Left lung (tissue), 10 donors: Measurements from ENCODE around the gene TMEM182. TPM values are rescaled to one million over a fixed set of nuclear protein-coding genes. Genes with fewer than 3 reads are reported as not detected.

Experiments
- ATAC-seq: fragments of 200-7000 bp; cut with Tn5 transposase; one replicate; pipeline ENCODE4 v1.9.1; 2020; ENCODE audit warnings: moderate library complexity
- DNase-seq, 4 donors: peaks; one replicate each; pipeline ENCODE4 v3.0.0-alpha.2; 2013 to 2020
- H3K27ac ChIP-seq, 2 donors: fragments of 200-600 bp; sonication (generic) in 1 of 2; one replicate each; pipeline versions ENCODE4 v1.5.0 to v1.8.0; 2020 to 2021
- H3K27me3 ChIP-seq, 2 donors: fragments of 200-600 bp; sonication (generic) in 1 of 2; one replicate each; pipeline versions ENCODE4 v1.5.0 to v1.8.0; 2020 to 2021
- H3K36me3 ChIP-seq, 2 donors: fragments of 200-600 bp; sonication (generic) in 1 of 2; one replicate each; pipeline versions ENCODE4 v1.5.0 to v1.8.0; 2020 to 2021
- H3K4me1 ChIP-seq, 2 donors: fragments of 200-600 bp; one replicate each; pipeline ENCODE4 v1.8.0; 2021
- H3K4me3 ChIP-seq, 2 donors: fragments of 200-600 bp; sonication (generic) in 1 of 2; one replicate each; pipeline versions ENCODE4 v1.5.0 to v1.8.0; 2020 to 2021; ENCODE audit warnings: mild to moderate bottlenecking in 1 of 2
- H3K9me3 ChIP-seq, 2 donors: fragments of 200-600 bp; sonication (generic) in 1 of 2; one replicate each; pipeline versions ENCODE4 v1.5.0 to v1.8.0; 2020 to 2021
- intact Hi-C, 2 donors: fragments of 100-400 bp; cut with DNase I; formaldehyde crosslinking; loops; one replicate each; pipeline versions ENCODE4 v1.11.2 to v1.14.2; 2022
- polyA plus RNA-seq, 6 donors: library from polyadenylated mRNA; unstranded; fragments of 120-200 nt; gene quantifications; one replicate each; pipeline ENCODE4 v1.2.1, GENCODE V29; 2013; ENCODE audit not compliant: insufficient read length in 6 of 6
- total RNA-seq, 2 donors: library from RNA; stranded (reverse); fragmentation: NEBNext Ultra II Directional; extraction: Animal tissue kit (Norgen Biotek cat#: 25700); gene quantifications; one replicate each; pipeline ENCODE4 v1.2.1, GENCODE V29; 2021
- TF ChIP-seq, protein P1 (sequence below), 2 donors: fragments of 200-600 bp; sonication (generic) in 1 of 2; IDR thresholded peaks; one replicate each; pipeline versions ENCODE4 v1.5.0 to v1.8.0; 2021; ENCODE audit warnings: antibody characterized with exemption in 2 of 2
- donor health status: DM: no; HTN: yes; CAD: no.
- donor health status: DM: no; HTN: no; CAD: no.

The TMEM182 gene
- total and polyA plus RNA-seq, 8 donors = 3.4 to 10.9 (median 8.6) TPM

DNA sequence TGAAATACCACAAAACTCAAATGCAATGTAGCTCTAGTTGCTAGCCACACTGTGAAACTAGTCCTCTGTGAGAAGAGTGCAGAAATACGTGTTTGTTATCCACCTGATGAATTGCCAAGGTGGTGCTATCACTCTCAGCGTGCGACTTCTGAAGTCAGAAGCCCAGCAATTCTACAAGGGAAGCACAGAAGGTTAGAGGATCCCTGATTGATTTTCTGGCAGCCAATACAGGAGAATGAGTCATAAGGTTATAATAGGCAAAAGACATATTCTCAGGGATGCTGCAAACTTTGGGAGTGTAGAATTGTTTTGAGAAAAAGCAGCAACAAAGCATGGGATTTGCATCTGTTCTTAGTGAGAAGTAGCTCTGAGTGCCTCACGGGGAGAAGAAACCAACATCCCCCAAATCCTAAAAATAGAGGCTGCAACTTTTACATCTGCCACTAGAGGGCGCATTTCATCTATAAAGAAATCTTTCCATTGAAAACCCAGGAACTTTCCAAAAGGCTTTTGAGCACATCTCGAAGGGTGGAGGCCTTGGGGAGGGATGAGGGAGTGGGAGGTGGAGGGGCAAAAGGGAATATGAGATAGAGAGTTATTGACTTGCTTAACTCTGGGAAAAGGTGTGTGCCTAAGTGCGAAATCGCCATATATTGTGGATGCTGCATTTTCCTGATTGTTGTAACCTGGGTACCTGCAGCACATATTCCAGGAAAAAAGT is 78.0 kb downstream of the TMEM182 start:
- H3K9me3 ChIP-seq = no peaks in the 10 kb centered on the region
- H3K4me3 ChIP-seq = no peak overlapping the region
- no peaks in the 10 kb centered on the region for H3K27me3 ChIP-seq
- no peak overlapping the region for H3K27ac ChIP-seq
- intact Hi-C loops = no loop called here
- DNase-seq (peak in 1 of 4 donors; percentile 37), ATAC-seq (no peak)
- TF ChIP-seq, protein P1, sequence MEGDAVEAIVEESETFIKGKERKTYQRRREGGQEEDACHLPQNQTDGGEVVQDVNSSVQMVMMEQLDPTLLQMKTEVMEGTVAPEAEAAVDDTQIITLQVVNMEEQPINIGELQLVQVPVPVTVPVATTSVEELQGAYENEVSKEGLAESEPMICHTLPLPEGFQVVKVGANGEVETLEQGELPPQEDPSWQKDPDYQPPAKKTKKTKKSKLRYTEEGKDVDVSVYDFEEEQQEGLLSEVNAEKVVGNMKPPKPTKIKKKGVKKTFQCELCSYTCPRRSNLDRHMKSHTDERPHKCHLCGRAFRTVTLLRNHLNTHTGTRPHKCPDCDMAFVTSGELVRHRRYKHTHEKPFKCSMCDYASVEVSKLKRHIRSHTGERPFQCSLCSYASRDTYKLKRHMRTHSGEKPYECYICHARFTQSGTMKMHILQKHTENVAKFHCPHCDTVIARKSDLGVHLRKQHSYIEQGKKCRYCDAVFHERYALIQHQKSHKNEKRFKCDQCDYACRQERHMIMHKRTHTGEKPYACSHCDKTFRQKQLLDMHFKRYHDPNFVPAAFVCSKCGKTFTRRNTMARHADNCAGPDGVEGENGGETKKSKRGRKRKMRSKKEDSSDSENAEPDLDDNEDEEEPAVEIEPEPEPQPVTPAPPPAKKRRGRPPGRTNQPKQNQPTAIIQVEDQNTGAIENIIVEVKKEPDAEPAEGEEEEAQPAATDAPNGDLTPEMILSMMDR (IDR thresholded peaks at IDR 0.05) = peak; percentile 76 to 85
- no peaks in the 10 kb centered on the region for H3K36me3 ChIP-seq
- peaks cover 0 to 5% of the 10 kb centered on the region in 2 donors for H3K4me1 ChIP-seq

DNA sequence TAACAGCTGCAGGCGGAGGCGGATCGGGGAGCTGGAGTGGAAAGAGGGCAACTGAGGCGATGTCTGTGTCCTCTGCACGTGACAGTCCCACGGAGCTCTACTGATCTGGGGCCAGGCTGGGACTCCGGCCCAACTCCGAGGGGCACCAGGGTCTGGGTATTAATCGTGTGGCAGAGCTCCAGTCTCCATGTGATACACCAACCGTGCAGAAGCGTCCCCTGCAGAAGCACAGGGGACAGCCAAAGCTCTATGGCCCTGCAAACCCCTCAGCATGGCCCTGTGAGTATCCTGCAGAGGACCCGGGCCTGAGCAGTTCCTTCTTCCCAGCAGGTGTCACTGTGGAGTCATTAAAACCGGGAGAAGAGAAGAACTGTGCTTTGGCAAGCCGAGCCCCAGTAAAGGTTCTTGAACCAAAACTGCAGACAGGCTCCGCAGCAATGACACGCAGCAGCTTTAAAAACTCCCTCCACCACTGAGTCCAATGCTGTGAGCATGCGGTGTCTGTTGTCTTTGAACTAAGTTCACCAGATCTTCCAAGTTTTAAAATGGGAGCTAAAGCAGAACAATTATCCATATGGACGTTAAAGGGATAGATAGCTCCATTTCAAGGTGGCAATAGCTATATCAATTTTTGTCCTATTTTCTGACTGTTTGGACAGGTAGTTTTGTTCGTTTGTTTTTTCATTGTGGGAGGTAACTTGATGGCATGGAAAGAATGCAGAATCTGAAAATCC is 79.4 kb downstream of the TMEM182 start:
- ATAC-seq (peak; percentile 75), DNase-seq (peak in 3 of 4 donors; percentile 37 to 64 (median 40))
- Histone ChIP-seq H3K9me3 (no peaks in the 10 kb centered on the region), H3K27ac (no peak overlapping the region), H3K4me1 (peaks cover 0 to 5% of the 10 kb centered on the region in 2 donors), H3K36me3 (no peaks in the 10 kb centered on the region), H3K4me3 (no peak overlapping the region), H3K27me3 (no peaks in the 10 kb centered on the region)
- intact Hi-C loops = no loop called here
- TF ChIP-seq, protein P1 (IDR thresholded peaks at IDR 0.05) = peak; percentile 48 to 58

DNA sequence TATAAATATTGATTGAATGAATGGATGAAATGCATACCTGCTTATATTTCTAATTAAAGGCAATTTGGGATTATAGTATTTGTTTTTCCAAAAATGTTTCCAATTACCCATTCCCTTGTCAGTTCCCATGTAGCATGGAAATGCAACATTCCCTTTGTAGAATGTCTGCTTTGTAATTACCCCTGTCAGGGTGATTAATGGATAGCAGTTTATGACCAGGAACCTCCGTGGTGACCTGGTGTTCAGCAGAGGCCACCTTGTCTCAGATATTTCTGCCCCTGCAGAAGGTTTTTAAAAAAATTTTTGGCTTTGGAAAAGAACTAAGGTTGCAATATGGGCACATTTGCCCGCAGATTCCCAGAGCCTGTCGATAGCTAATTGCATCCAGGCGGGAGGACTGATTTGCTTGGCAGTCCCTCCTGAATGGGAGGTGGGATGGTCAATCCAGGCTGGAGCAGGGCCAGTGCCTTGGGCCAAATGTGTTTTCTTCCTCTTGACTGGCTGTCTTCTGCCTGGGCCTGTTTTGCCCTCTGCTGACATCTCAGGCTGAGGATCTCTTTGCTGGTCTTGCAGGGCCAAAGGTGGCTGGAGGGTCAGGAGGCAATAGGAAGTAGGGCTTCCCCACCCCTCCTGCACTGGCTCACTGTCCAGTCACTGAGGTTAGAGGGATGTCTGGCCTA is 82.1 kb downstream of the TMEM182 start:
- H3K27me3 ChIP-seq = no peaks in the 10 kb centered on the region
- no peak for DNase-seq
- intact Hi-C loops = no loop called here

DNA sequence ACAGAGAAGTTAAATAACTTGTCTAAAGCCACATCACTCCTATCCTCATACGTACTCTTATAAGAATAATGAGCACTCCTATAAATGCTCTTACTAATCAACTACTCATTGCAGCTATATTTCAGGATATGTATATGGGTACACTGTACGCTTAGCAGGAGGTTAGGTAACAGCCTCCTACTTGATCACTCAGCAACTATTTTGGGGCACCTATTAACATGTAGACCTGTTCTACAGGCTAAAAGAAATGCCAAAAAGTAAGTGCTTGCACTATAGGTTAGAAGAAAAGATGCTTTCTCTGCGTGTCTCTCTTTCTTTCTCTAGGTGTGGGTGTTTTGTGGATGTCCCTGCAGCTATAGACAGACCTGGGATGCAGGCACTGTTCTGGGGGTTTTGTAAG is 83.1 kb downstream of the TMEM182 start:
- TF ChIP-seq, protein P1 (IDR thresholded peaks at IDR 0.05) = no peak
- Histone ChIP-seq H3K9me3 (no peaks in the 10 kb centered on the region), H3K27ac (no peak overlapping the region), H3K27me3 (no peaks in the 10 kb centered on the region), H3K4me3 (no peak overlapping the region), H3K36me3 (no peaks in the 10 kb centered on the region), H3K4me1 (peaks cover 3 to 9% of the 10 kb centered on the region in 2 donors)
- DNase-seq = no peak
- intact Hi-C loops = no loop called here
- ATAC-seq = no peak

More for the DNA sequence above, 82.1 kb downstream of the TMEM182 start:
- Histone ChIP-seq H3K4me1 (peaks cover under 1 to 13% of the 10 kb centered on the region in 2 donors), H3K9me3 (no peaks in the 10 kb centered on the region), H3K27ac (no peak overlapping the region), H3K4me3 (no peak overlapping the region), H3K36me3 (no peaks in the 10 kb centered on the region)
- no peak for ATAC-seq
- TF ChIP-seq, protein P1 (IDR thresholded peaks at IDR 0.05) = no peak
